Natural killer cell (primary cell): ENCODE measurements around the gene GNPAT. TPM values are rescaled to one million over a fixed set of nuclear protein-coding genes. Genes with fewer than 3 reads are reported as not detected.

ENCODE experiments used
- ATAC-seq, 3 donors: fragments of 150-1000 bp in 2 of 3; fragments of 200-7000 bp in 1 of 3; cut with Tn5 transposase; 1 replicate in 1 of 3; 2 replicates in 2 of 3; pipeline ENCODE4 v1.10.0; 2021; ENCODE audit warnings: mild to moderate bottlenecking in 2 of 3, moderate library complexity in 2 of 3
- DNase-seq, 2 donors: peaks; one replicate each; pipeline versions ENCODE4 v3.0.0 to v3.0.0-alpha.2; 2013 to 2021; ENCODE audit warnings: mixed read lengths in 1 of 2
- H3K27ac ChIP-seq: one replicate; pipeline ENCODE4 v1.5.1; 2013; ENCODE audit warnings: mild to moderate bottlenecking, low read length
- H3K27me3 ChIP-seq: one replicate; pipeline ENCODE4 v1.6.1; 2013; ENCODE audit warnings: low read length; ENCODE audit not compliant: control insufficient read depth, insufficient read depth
- H3K36me3 ChIP-seq: one replicate; pipeline ENCODE4 v1.6.1; 2013; ENCODE audit warnings: low read length; ENCODE audit not compliant: control insufficient read depth, insufficient read depth
- H3K4me1 ChIP-seq: one replicate; pipeline ENCODE4 v1.6.1; 2013; ENCODE audit warnings: low read length; ENCODE audit not compliant: control insufficient read depth, insufficient read depth
- H3K4me3 ChIP-seq: one replicate; pipeline ENCODE4 v1.5.1; 2013; ENCODE audit warnings: low read length
- H3K9me3 ChIP-seq: one replicate; pipeline ENCODE4 v1.6.1; 2013; ENCODE audit warnings: low read length; ENCODE audit not compliant: control insufficient read depth, insufficient read depth
- H3K27ac Mint-ChIP-seq, 2 donors: one replicate each; pipeline ENCODE4 v1.8.0; 2022; ENCODE audit warnings: mild to moderate bottlenecking in 2 of 2, mixed read lengths in 2 of 2, moderate library complexity in 1 of 2
- H3K27me3 Mint-ChIP-seq, 2 donors: one replicate each; pipeline ENCODE4 v1.8.0; 2022; ENCODE audit warnings: low read depth in 2 of 2, mixed read lengths in 2 of 2
- H3K36me3 Mint-ChIP-seq: one replicate; pipeline ENCODE4 v1.8.0; 2022; ENCODE audit warnings: mixed read lengths
- H3K4me1 Mint-ChIP-seq, 2 donors: one replicate each; pipeline ENCODE4 v1.8.0; 2022; ENCODE audit warnings: mixed read lengths in 2 of 2
- H3K4me3 Mint-ChIP-seq: one replicate; pipeline ENCODE4 v1.8.0; 2022; ENCODE audit warnings: mild to moderate bottlenecking, moderate library complexity, mixed read lengths
- H3K9me3 Mint-ChIP-seq, 2 donors: one replicate each; pipeline ENCODE4 v1.8.0; 2022; ENCODE audit warnings: mixed read lengths in 2 of 2
- CTCF ChIP-seq: fragments of 200-600 bp; IDR thresholded peaks from one replicate; pipeline ENCODE4 v1.8.0; 2022; ENCODE audit warnings: antibody characterized with exemption
- WGBS: methylation state at CpG from one replicate; pipeline ENCODE4 v1.1.7; 2013; ENCODE audit warnings: missing lambda C conversion rate; ENCODE audit not compliant: insufficient coverage; 5-methylcytosine and 5-hydroxymethylcytosine counted together
- intact Hi-C: fragments of 100-400 bp; cut with micrococcal nuclease; formaldehyde crosslinking; loops from one replicate; pipeline ENCODE4 v1.14.2; 2022
- total RNA-seq, 4 donors: library from RNA; stranded (reverse); fragments of 120-200 nt in 1 of 4; gene quantifications; one replicate each; pipeline versions ENCODE4 v1.2.3 to v1.2.4, GENCODE V29; 2013 to 2022

The GNPAT gene
- total RNA-seq, 3 donors from 2014 or later (not counting 1 experiment from before 2014, with no cell fraction given), result 20.5 to 29.3 (median 23.1) TPM

DNA sequence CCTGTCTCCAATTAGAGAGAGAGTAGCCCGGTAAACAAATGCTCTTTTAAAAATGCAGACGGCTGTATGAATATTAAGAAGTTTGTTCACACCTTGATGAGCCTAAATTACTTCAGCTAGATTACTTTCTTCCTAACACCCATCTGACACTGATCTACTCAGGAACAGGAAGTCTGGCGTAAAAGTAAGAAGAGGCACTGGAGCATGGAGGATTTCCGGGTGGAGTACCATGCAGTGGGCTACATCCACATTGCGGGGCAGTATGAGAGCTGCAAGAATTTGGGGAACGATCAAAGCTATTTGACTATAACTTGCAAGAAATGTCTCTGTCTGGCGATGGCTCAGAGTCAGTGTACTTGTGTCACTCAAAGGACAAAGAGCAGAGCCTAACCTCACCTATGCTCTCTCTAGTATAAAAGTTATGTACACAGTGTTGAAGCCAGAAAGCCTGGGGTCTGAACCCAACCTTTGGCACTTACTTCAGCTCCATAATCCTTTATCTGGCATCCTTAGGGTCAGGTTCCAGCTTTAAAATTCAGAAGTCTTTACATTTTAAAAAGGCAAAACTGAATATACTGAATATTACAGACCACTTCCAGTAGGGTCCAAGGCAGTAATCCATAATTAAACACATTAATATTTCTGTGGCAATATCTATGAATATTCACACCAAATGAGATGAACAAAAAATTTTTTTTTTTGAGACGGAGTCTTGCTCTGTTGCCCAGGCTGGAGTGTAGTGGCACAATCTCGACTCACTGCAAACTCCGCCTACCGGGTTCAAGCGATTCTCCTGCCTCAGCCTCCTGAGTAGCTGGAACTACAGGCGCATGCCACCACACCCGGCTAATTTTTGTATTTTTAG is 7.9 kb upstream of the GNPAT start:
- ATAC-seq (no peak), DNase-seq (no peak)
- Mint-ChIP-seq H3K4me3 (no peak overlapping the region), H3K27me3 (no peaks in the 10 kb centered on the region), H3K9me3 (no peaks in the 10 kb centered on the region), H3K4me1 (peaks cover 44 to 50% of the 10 kb centered on the region in 2 donors), H3K36me3 (no peaks in the 10 kb centered on the region), H3K27ac (no peak overlapping the region)
- H3K9me3 ChIP-seq, result no peaks in the 10 kb centered on the region
- intact Hi-C loops, result no loop called here
- no peaks in the 10 kb centered on the region for H3K4me1 ChIP-seq
- no peak overlapping the region for H3K27ac ChIP-seq
- TF ChIP-seq CTCF, result no peak
- no peaks in the 10 kb centered on the region for H3K27me3 ChIP-seq
- H3K4me3 ChIP-seq, result no peak overlapping the region
- peaks cover 44% of the 10 kb centered on the region for H3K36me3 ChIP-seq
- WGBS, result 88% methylated on average over 12 of the region's 14 CpGs

DNA sequence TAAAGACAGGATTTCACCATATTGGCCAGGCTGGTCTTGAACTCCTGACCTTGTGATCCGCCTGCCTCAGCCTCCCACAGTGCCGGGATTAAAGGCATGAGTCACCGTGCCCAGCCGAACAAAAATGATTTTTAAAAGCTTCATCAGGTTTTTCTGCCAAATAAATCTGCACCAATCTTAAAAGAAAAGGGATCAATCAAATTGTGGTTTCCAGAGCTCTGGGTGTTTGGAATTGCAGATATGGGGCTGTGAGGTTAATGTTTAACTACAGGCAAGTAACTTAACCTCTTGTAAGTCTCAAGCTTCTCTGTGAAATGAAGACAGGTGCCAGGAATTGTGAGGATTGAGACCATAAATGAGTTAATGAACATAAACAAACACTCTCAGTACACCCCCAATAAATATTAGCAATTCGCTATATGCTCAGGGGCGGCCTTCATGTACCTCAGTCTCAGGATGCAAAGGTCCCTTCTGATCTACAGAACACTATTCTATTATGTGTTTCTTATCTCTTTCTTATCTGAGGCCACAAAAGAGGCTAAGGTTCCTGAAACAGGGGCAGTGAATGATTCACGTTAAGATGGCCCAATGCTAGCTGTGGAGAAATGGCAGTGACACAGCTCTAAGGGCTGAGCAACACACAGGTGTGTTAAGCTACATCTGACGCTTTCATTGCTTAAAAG is 7.1 kb upstream of the GNPAT start:
- H3K36me3 ChIP-seq, result peaks cover 46% of the 10 kb centered on the region
- TF ChIP-seq CTCF, result no peak
- intact Hi-C loops, result no loop called here
- H3K27me3 Mint-ChIP-seq, result no peaks in the 10 kb centered on the region
- no peaks in the 10 kb centered on the region for H3K9me3 Mint-ChIP-seq
- WGBS, result 90% methylated on average over 8 of the region's 8 CpGs
- H3K27ac Mint-ChIP-seq, result no peak overlapping the region
- H3K4me1 Mint-ChIP-seq, result peaks cover 49 to 50% of the 10 kb centered on the region in 2 donors
- no peaks in the 10 kb centered on the region for H3K27me3 ChIP-seq
- H3K4me3 Mint-ChIP-seq, result no peak overlapping the region
- DNase-seq (no peak), ATAC-seq (no peak)
- no peaks in the 10 kb centered on the region for H3K4me1 ChIP-seq
- peaks cover 4% of the 10 kb centered on the region for H3K36me3 Mint-ChIP-seq
- no peak overlapping the region for H3K27ac ChIP-seq
- no peaks in the 10 kb centered on the region for H3K9me3 ChIP-seq
- H3K4me3 ChIP-seq, result no peak overlapping the region

DNA sequence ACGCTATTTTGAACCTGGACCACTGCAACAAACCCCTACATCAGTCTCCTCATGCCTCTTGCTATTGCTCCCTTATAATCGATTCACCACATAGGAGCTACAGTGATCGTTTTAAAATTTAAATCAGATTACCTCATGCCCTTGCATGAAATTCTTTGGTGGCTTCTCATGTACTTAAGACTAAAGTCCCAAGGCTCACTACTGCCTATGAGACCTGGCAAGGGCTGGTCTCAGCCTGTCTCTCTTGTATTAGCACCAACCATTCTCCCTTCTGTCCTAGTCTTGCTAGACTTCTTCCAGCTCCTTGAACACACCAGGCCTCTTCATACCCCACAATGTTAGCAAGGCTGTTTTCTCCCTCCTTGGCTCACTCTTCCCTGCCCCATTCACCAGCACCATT is 6.5 kb upstream of the GNPAT start:
- ATAC-seq (no peak), DNase-seq (no peak)
- Mint-ChIP-seq H3K4me1 (peaks cover 51 to 54% of the 10 kb centered on the region in 2 donors), H3K4me3 (no peak overlapping the region), H3K9me3 (no peaks in the 10 kb centered on the region), H3K27me3 (no peaks in the 10 kb centered on the region), H3K36me3 (peaks cover 9% of the 10 kb centered on the region), H3K27ac (no peak overlapping the region)
- Histone ChIP-seq H3K4me1 (no peaks in the 10 kb centered on the region), H3K27ac (no peak overlapping the region), H3K27me3 (no peaks in the 10 kb centered on the region), H3K36me3 (peaks cover 41% of the 10 kb centered on the region), H3K9me3 (no peaks in the 10 kb centered on the region), H3K4me3 (no peak overlapping the region)
- no peak for TF ChIP-seq CTCF
- intact Hi-C loops, result no loop called here
- 99% methylated on average over 3 of the region's 3 CpGs for WGBS
